ENCODE results near the gene EEF1AKMT3.
"Not testable (repeated sequence)": the region's sequence is repeated elsewhere in the genome, so short reads cannot be mapped to it uniquely, and the experiment has no call there.

Gene EEF1AKMT3

GRCh38 chr12:57795354-57795753 lies 22.9 kb downstream of the EEF1AKMT3 start:
- DNase-seq = no peak

GRCh38 chr12:57796996-57797395 lies 24.6 kb downstream of the EEF1AKMT3 start:
- DNase-seq = no peak

GRCh38 chr12:57797933-57798332 lies 25.5 kb downstream of the EEF1AKMT3 start:
- DNase-seq = no peak

- DNase-seq = no peak
These were observed 28.6 kb downstream of the EEF1AKMT3 start for GRCh38 chr12:57800965-57801364.

GRCh38 chr12:57802607-57803006 lies 30.2 kb downstream of the EEF1AKMT3 start:
- DNase-seq = no peak

- DNase-seq = peak; percentile 5
These were observed 31.0 kb downstream of the EEF1AKMT3 start for GRCh38 chr12:57803319-57803893.

- DNase-seq = no peak
These were observed 34.3 kb downstream of the EEF1AKMT3 start for GRCh38 chr12:57806677-57807076.

GRCh38 chr12:57807285-57807684 lies 34.9 kb downstream of the EEF1AKMT3 start:
- no peak for DNase-seq

GRCh38 chr12:57808351-57808750 lies 35.9 kb downstream of the EEF1AKMT3 start:
- DNase-seq = no peak

- no peak for DNase-seq
These were observed 37.0 kb downstream of the EEF1AKMT3 start for GRCh38 chr12:57809425-57809824.

GRCh38 chr12:57810450-57810849 lies 38.0 kb downstream of the EEF1AKMT3 start:
- DNase-seq = no peak

GRCh38 chr12:57811028-57811755 lies 38.8 kb downstream of the EEF1AKMT3 start:
- DNase-seq = no peak

- DNase-seq = no peak
These were observed 40.9 kb downstream of the EEF1AKMT3 start for GRCh38 chr12:57813111-57813970.

GRCh38 chr12:57813971-57814772 lies 41.8 kb downstream of the EEF1AKMT3 start:
- no peak for DNase-seq

- peak; percentile 89 for DNase-seq
These were observed 43.0 kb downstream of the EEF1AKMT3 start for GRCh38 chr12:57815177-57816000.

- peak; percentile 64 for DNase-seq
These were observed 43.8 kb downstream of the EEF1AKMT3 start for GRCh38 chr12:57816001-57816854.

GRCh38 chr12:57816855-57817151 lies 44.4 kb downstream of the EEF1AKMT3 start:
- peak; percentile 18 for DNase-seq

- DNase-seq = no peak
These were observed 45.0 kb downstream of the EEF1AKMT3 start for GRCh38 chr12:57817261-57817989.

- DNase-seq = not testable (repeated sequence)
These were observed 45.5 kb downstream of the EEF1AKMT3 start for GRCh38 chr12:57817990-57818331.

GRCh38 chr12:57820119-57820518 lies 47.7 kb downstream of the EEF1AKMT3 start:
- DNase-seq = not testable (repeated sequence)

- not testable (repeated sequence) for DNase-seq
These were observed 48.6 kb downstream of the EEF1AKMT3 start for GRCh38 chr12:57821015-57821414.

Data from NCI-H2171 treated with DMSO at 0.1 percent for 48 hours (cell line).